Measurements from ENCODE around the gene EHMT1. TPM values are rescaled to one million over a fixed set of nuclear protein-coding genes. Genes with fewer than 3 reads are reported as not detected.

The EHMT1 gene
- total and polyA plus RNA-seq, 10 of the 15 experiments (the other 5 are each of a cell fraction or from before 2014, with no cell fraction given), result 2.9 to 100 (median 48.1) TPM

- no peaks in the 10 kb centered on the region for H3K4me1 ChIP-seq (ENCODE audit: control insufficient read depth, insufficient read depth, low read length)
- intact Hi-C loops (cut with micrococcal nuclease; ENCODE audit: unreplicated experiment) (no loop called here), in situ Hi-C loops (cut with MboI) (no loop called here)
- CTCF ChIA-PET, result no interaction called here
- SMC1A ChIA-PET (ENCODE audit: uncharacterized antibody, unreplicated experiment), result no interaction called here
- no TSS peak for BruUV-seq (replicated peaks)
- no peak overlapping the region for H3K4me3 ChIP-seq
- TF ChIP-seq SMAD1 (IDR thresholded peaks at IDR 0.05; ENCODE audit: low read depth, partially characterized antibody) (no peak), SUPT20H (IDR thresholded peaks at IDR 0.05; ENCODE audit: borderline replicate concordance, control insufficient read depth, low read depth, low read length) (no peak), RCOR1 (conservative IDR thresholded peaks at IDR 0.05; ENCODE audit: low read depth, low read length) (no peak), PAX5 (IDR thresholded peaks at IDR 0.05; ENCODE audit: borderline replicate concordance, low read depth, low read length) (no peak), ZBTB4 (CRISPR knock-in tag; IDR thresholded peaks at IDR 0.05) (no peak), IKZF2 (IDR thresholded peaks at IDR 0.05) (no peak), TCF3 (IDR thresholded peaks at IDR 0.05; ENCODE audit: borderline replicate concordance, insufficient read depth, low read depth, low read length) (no peak)
- no peaks in the 10 kb centered on the region; the same call in 2 of the 3 replicates for H3K9me3 ChIP-seq (replicated peaks; ENCODE audit: control insufficient read depth, insufficient read depth, low read length)
- H4K20me1 ChIP-seq (ENCODE audit: control insufficient read depth, insufficient read depth), result no peaks in the 10 kb centered on the region
- POLR2A ChIA-PET, result no interaction called here
- FAIRE-seq (no peak), ATAC-seq (no peak), DNase-seq (ENCODE audit: low read depth, low spot score) (no peak)
- 19% methylated on average over 16 of the region's 16 CpGs for WGBS (ENCODE audit: insufficient coverage, insufficient replicate concordance, low lambda C conversion rate, missing lambda C conversion rate)
- RAD21 ChIA-PET (ENCODE audit: unreplicated experiment), result interaction anchor here (1.2 kb wide), 1 partner anchor 208 kb away, joined by 3 read pairs; no protein-coding TSS in a partner anchor
- no peak overlapping the region for H3K27ac ChIP-seq (ENCODE audit: control insufficient read depth, insufficient read depth)
- no peaks in the 10 kb centered on the region for H3K79me2 ChIP-seq (ENCODE audit: control insufficient read depth, insufficient read depth, low read length)
- no peak overlapping the region for H3K4me2 ChIP-seq (ENCODE audit: control insufficient read depth, insufficient read depth)
- no peaks in the 10 kb centered on the region; a peak in 2 of 4 replicates for H3K27me3 ChIP-seq (replicated peaks in 1 of 2; ENCODE audit: control insufficient read depth in 2 of 2, insufficient read depth in 2 of 2, low read length in 1 of 2)
- H3K36me3 ChIP-seq (ENCODE audit: control insufficient read depth in 2 of 2, insufficient read depth in 2 of 2, low read length in 1 of 2), result no peaks in the 10 kb centered on the region
- H3K9ac ChIP-seq (ENCODE audit: control insufficient read depth, insufficient read depth, low read length), result no peak overlapping the region
- no peak overlapping the region for H2AFZ ChIP-seq (ENCODE audit: control insufficient read depth, low read depth, low read length)
These were observed 261.6 kb downstream of the EHMT1 start for GRCh38 chr9:137880160-137880975.

Measured in GM12878 (cell line).